GM13977 (cell line): Measurements from ENCODE around the gene CERK.
"Not testable (repeated sequence)": the region's sequence is repeated elsewhere in the genome, so short reads cannot be mapped to it uniquely, and the experiment has no call there.

Experiments
- DNase-seq: peaks from one replicate; pipeline ENCODE4 v3.0.0; 2012; ENCODE audit warnings: low spot score
- in situ Hi-C: fragments of 300-500 bp; cut with MboI; formaldehyde crosslinking; loops from one replicate; pipeline ENCODE4 v1.12.0; 2022; ENCODE audit warnings: low sequenced_read_pairs, low pct_unique_long_range_greater_than_20kb, mixed read lengths, inconsistent platforms; ENCODE audit not compliant: unreplicated experiment
- TF ChIP-seq, protein P1 (sequence below): IDR thresholded peaks from 2 replicates; pipeline ENCODE4 v1.5.1; 2012; ENCODE audit warnings: mild to moderate bottlenecking, control low read depth; ENCODE audit not compliant: insufficient read depth; ENCODE audit errors: extremely low read depth, missing control alignments

CERK gene, protein sequence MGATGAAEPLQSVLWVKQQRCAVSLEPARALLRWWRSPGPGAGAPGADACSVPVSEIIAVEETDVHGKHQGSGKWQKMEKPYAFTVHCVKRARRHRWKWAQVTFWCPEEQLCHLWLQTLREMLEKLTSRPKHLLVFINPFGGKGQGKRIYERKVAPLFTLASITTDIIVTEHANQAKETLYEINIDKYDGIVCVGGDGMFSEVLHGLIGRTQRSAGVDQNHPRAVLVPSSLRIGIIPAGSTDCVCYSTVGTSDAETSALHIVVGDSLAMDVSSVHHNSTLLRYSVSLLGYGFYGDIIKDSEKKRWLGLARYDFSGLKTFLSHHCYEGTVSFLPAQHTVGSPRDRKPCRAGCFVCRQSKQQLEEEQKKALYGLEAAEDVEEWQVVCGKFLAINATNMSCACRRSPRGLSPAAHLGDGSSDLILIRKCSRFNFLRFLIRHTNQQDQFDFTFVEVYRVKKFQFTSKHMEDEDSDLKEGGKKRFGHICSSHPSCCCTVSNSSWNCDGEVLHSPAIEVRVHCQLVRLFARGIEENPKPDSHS

DNA sequence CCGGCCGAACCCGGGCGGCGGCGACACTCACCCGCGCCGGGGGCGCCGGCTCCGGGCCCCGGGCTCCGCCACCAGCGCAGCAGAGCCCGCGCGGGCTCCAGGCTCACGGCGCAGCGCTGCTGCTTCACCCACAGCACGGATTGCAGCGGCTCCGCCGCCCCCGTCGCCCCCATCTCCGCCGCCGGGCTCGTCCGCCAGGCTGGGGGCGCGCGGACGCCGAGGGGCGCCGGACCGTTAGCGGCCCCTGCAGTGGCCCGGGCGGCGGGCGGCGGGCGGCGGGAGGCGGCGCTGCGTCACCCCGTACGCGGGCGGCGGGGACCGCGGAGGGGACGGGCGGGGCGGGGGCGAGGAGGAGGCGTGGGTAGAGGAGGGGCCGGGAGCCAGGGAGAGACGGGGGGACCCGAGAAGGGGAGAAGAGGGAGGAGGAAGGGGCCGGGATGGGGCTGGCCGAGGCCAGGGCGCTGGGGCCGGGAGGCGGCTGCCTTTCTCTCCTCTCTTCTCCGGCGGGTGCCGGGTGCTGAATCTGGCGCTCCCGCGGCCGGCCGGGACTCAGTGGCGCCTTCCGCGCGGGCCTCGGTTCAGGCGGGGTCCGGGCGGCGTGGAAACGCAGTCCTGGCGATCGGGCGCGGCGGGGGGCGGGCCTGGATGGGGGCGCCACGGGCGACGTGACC is at the start of gene CERK:
CERK (minus strand) TSS at position 277 of the 671 bp plus-strand sequence; CDS start at position 173, 104 bp downstream.
- peak; percentile 89 for DNase-seq
- in situ Hi-C loops = no loop called here
- TF ChIP-seq, protein P1, sequence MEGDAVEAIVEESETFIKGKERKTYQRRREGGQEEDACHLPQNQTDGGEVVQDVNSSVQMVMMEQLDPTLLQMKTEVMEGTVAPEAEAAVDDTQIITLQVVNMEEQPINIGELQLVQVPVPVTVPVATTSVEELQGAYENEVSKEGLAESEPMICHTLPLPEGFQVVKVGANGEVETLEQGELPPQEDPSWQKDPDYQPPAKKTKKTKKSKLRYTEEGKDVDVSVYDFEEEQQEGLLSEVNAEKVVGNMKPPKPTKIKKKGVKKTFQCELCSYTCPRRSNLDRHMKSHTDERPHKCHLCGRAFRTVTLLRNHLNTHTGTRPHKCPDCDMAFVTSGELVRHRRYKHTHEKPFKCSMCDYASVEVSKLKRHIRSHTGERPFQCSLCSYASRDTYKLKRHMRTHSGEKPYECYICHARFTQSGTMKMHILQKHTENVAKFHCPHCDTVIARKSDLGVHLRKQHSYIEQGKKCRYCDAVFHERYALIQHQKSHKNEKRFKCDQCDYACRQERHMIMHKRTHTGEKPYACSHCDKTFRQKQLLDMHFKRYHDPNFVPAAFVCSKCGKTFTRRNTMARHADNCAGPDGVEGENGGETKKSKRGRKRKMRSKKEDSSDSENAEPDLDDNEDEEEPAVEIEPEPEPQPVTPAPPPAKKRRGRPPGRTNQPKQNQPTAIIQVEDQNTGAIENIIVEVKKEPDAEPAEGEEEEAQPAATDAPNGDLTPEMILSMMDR = no peak

DNA sequence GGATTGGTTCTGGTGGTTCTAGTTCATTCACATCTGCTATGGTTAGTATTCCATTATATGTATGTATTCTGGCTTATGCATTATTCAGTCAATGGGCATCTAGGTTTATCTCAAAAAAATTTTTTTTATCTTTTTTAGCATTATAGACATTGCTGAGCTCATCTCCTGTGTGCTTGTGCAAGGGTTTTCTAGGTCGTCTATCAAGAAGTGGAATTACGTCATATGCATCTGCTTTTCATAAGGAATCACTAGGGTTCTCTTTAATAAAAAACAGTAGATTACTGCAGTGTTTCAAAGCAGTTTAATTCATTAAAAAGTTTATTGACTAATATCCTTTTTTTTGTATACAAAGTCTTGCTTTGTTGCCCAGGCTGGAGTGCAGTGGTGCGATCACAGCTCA is 45.7 kb upstream of the CERK start:
- TF ChIP-seq, protein P1 = no peak
- DNase-seq = no peak
- in situ Hi-C loops = no loop called here

DNA sequence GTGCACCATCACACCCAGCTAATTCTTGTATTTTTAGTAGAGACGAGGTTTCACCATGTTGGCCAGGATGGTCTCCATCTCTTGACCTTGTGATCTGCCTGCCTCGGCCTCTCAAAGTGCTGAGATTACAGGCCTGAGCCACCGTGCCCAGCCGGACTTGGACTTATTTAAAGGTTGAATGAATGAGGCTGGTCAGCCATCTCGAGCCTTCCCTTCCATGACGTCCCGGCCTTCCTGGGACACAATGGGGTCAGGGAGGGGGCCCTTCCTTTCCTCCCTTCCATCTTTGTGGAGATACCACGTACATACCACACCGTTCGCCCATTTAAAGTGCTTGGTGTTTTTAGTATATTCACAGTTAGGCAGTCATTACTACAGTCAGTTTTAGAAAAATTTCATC is 44.1 kb upstream of the CERK start:
- DNase-seq, in situ Hi-C loops: not testable (repeated sequence)

DNA sequence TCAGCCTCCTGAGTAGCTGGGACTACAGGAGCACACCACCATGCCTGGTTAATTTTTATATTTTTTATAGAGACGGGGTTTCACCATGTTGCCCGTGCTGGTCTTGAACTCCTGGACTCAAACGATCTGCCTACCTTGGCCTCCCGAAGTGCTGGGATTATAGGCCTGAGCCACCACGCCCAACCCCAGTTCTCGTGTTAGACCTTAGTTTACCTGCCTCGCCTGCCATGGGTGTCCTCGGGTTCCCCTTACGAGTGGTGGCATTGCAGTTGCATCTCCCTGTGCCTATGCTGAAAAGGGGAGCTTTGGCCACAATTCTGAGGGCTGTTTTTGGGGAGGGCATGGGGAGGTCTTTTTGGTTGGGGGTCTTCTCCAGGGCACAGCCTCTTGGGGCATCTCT is 43.2 kb upstream of the CERK start:
- DNase-seq = no peak
- TF ChIP-seq, protein P1 = no peak
- in situ Hi-C loops = no loop called here

DNA sequence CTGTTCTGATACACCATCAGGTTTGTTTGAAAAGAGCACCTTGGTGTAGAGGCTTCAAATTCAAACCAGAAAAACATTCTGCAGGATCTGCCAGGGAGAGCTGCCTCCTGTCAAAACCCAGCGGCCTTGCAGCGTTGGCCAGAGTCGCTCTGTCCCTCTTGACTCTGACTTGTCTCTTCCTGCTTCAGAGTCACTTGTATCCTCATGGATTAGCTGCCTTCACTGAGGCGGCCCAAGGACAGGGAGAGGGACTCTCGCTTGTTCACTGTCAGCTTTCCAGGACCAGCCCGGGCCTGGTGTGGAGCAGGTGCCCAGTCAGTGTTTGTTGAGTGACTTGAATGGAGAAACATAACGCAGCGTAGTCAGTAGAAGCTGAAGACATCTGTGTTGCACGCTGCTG is 42.4 kb upstream of the CERK start:
- in situ Hi-C loops = no loop called here
- no peak for DNase-seq
- TF ChIP-seq, protein P1 = no peak

DNA sequence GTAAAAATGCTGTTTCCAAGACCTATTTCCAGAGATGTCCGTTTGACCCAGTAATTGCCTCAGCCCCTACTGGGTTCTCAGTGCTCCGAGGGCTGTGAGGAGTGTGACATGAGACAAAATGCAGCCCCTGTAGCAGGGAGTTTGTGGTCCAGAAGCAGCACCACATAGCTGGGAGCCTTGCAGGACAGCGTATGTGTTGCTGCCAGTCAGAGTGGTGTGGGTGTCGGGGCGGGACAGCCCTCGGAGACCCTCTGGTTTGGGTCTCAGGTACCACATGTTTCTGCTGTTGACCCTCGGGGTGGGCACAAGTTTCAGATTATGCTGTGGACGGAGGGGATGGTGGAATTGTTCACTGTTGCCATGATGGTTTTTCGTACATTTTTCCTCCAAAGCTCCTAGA is 41.6 kb upstream of the CERK start:
- TF ChIP-seq, protein P1 = no peak
- DNase-seq = no peak
- in situ Hi-C loops = no loop called here

DNA sequence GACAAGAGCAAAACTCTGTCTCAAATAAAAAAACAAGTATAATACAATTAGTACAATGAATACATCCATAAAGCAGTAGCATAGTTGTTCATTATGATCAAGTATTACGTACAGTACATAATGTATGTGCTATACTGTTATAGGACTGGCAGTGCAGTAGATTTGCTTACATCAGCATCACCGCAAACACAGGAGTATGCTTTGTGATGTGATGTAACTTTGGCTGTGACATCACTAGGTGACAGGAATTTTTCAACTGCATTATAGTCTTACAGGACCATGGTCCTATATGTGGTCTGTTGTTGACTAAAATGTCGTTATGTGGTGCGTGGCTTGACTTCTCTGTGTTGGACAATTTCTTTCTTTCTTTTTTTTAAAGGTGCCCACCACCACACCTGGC is 41.0 kb upstream of the CERK start:
- TF ChIP-seq, protein P1 = no peak
- DNase-seq = no peak
- in situ Hi-C loops = no loop called here
